ENCODE measurements around the gene BTBD16. TPM values are rescaled to one million over a fixed set of nuclear protein-coding genes. Genes with fewer than 3 reads are reported as not detected.

Gene BTBD16
- total and polyA plus RNA-seq, 2 of the 4 experiments (the other 2 are of a cell fraction), result not detected

DNA sequence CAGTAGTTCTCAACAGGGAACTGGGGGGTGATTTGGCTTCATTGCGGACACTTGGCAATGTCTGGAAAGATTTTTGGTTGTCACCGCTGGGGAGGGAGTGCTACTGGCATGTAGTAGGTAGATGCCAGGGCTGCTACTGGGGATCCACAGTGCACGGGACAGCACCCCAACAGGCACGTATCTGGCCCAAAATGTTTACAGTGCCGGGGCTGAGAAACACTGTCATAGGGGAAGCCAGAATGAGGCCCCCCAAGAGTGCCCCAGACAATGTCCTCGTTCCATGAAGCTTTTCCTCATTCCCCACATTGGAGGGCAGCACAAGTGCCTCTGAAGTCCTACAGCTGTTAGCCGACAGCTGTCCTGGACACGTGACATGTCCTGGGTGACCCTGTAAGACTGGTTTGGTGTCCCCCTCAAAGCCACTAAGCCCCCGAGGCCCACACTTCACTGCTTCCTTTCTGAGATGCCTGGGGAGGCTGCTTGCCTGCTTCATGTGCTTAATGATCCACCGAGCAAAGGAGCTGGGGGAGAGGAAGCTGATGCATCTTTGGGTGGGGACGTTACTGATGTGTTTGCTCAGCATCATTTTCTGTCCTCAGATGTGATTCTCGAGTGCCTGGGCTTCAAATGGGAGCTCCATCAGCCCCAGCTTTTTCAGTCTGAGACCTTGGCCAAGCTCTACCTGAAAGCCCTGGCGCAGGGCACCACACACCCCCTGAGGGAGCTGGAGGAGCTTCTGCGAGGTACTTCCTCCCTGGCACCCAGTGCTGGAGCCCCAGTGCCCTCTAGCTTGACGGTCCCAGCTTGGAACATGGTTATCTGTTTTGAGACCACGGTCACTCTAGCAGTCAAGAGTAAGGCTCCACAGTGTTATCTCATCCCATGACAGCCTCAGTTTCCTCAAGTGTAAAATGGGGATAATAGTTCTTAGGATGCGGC, 14.7 kb downstream of the BTBD16 start:
- H2AFZ ChIP-seq (replicated peaks; ENCODE audit: low read length, poor library complexity), result no peak overlapping the region
- H3K27ac ChIP-seq (ENCODE audit: insufficient read depth, low read length), result no peak overlapping the region
- H2BK5ac ChIP-seq (ENCODE audit: low read depth, low read length, poor library complexity, severe bottlenecking), result no peak overlapping the region
- H3K4me1 ChIP-seq (ENCODE audit: control insufficient read depth, insufficient read depth, low read length), result peaks cover 16% of the 10 kb centered on the region
- ATAC-seq (ENCODE audit: low read depth) (no peak), DNase-seq (no peak)
- no peak overlapping the region for H3K4ac ChIP-seq (ENCODE audit: low read depth, low read length)
- no TSS peak for BruUV-seq (replicated peaks)
- no peaks in the 10 kb centered on the region for H3K36me3 ChIP-seq (ENCODE audit: control insufficient read depth, insufficient read depth, low read length)
- H3K9me1 ChIP-seq (ENCODE audit: insufficient read depth, low read length), result peaks cover 10% of the 10 kb centered on the region; the same call in 1 of the 2 replicates
- intact Hi-C loops (cut with micrococcal nuclease), result no loop called here
- H2BK120ac ChIP-seq (ENCODE audit: low read depth, low read length), result no peak overlapping the region
- no peak overlapping the region for H4K5ac ChIP-seq (ENCODE audit: low read depth, low read length)
- H2BK15ac ChIP-seq (ENCODE audit: low read depth, low read length), result no peak overlapping the region
- no peak overlapping the region for H3K4me3 ChIP-seq (ENCODE audit: insufficient read depth, low read depth, low read length)
- H2BK20ac ChIP-seq (ENCODE audit: low read depth, low read length), result no peak overlapping the region
- no peak overlapping the region for H2AK9ac ChIP-seq (replicated peaks; ENCODE audit: low read depth, low read length, poor library complexity)
- ChIA-PET CTCF (interaction anchor here (0.9 to 1.2 kb wide), 3 partner anchors 13 to 18 kb away, joined by 3 to 5 read pairs (median 4); no protein-coding TSS in a partner anchor), POLR2A (ENCODE audit: unreplicated experiment) (no interaction called here)
- H2AK5ac ChIP-seq (ENCODE audit: low read depth, low read length), result peak overlapping the region; percentile 4; the same call in 1 of the 2 replicates
- H4K91ac ChIP-seq (ENCODE audit: insufficient read depth, low read depth, low read length), result no peak overlapping the region
- no peaks in the 10 kb centered on the region for H3K9me3 ChIP-seq (ENCODE audit: control insufficient read depth, insufficient read depth, low read length)
- WGBS, 2 experiments (ENCODE audit: extremely low coverage in 2 of 2, insufficient read length in 1 of 2), result 30% methylated on average over 5 of the region's 17 CpGs; no CpG with 5 or more reads in 1 of the 2 experiments
- no peak overlapping the region for H3K18ac ChIP-seq (ENCODE audit: low read depth, low read length)
- no peaks in the 10 kb centered on the region for H3K79me1 ChIP-seq (ENCODE audit: low read depth in 1 of 2, low read length in 2 of 2)
- no peak overlapping the region for H3K9ac ChIP-seq (ENCODE audit: low read depth, low read length)
- in situ Hi-C loops (cut with MboI; ENCODE audit: low sequenced_read_pairs), result no loop called here
- no peaks in the 10 kb centered on the region for H3K27me3 ChIP-seq (ENCODE audit: control insufficient read depth, insufficient read depth, low read length)
- H3K56ac ChIP-seq (ENCODE audit: extremely low read depth, insufficient read depth, low read length), result no peak overlapping the region
- H4K20me1 ChIP-seq (ENCODE audit: insufficient read depth, low read length), result no peaks in the 10 kb centered on the region
- dilution Hi-C loops (cut with HindIII; ENCODE audit: low sequenced_read_pairs, unreplicated experiment), result no loop called here
- no peak overlapping the region for H3K23ac ChIP-seq (ENCODE audit: low read depth, low read length)
- H4K8ac ChIP-seq (ENCODE audit: low read depth in 2 of 2, low read length in 2 of 2), result no peak overlapping the region; a peak in 1 of 4 replicates
- H3K14ac ChIP-seq (replicated peaks; ENCODE audit: low read depth, low read length), result no peak overlapping the region
- H3K4me2 ChIP-seq (ENCODE audit: low read depth, low read length), result no peak overlapping the region
- TF ChIP-seq MAFK (IDR thresholded peaks at IDR 0.05; ENCODE audit: low read depth, low read length) (no peak), SMC3 (IDR thresholded peaks at IDR 0.05; ENCODE audit: low read depth, low read length) (no peak), CEBPB (IDR thresholded peaks at IDR 0.05; ENCODE audit: low read depth, low read length) (no peak), CHD1 (IDR thresholded peaks at IDR 0.05; ENCODE audit: low read depth, low read length) (no peak), MAZ (IDR thresholded peaks at IDR 0.05; ENCODE audit: borderline replicate concordance, low read depth, low read length) (no peak), RFX5 (IDR thresholded peaks at IDR 0.05; ENCODE audit: low read depth, low read length) (no peak), RAD21 (IDR thresholded peaks at IDR 0.05; ENCODE audit: low read length) (no peak), BHLHE40 (IDR thresholded peaks at IDR 0.05; ENCODE audit: low read depth, low read length) (no peak), MXI1 (IDR thresholded peaks at IDR 0.05; ENCODE audit: borderline replicate concordance, low read depth, low read length) (no peak), FOS (IDR thresholded peaks at IDR 0.05; ENCODE audit: low read depth, low read length) (no peak), NFE2L2 (IDR thresholded peaks at IDR 0.05; ENCODE audit: low read depth, low read length) (no peak)
- TF ChIP-seq, protein P1, sequence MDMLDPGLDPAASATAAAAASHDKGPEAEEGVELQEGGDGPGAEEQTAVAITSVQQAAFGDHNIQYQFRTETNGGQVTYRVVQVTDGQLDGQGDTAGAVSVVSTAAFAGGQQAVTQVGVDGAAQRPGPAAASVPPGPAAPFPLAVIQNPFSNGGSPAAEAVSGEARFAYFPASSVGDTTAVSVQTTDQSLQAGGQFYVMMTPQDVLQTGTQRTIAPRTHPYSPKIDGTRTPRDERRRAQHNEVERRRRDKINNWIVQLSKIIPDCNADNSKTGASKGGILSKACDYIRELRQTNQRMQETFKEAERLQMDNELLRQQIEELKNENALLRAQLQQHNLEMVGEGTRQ (IDR thresholded peaks at IDR 0.05; ENCODE audit: low read depth, low read length), result no peak
- TF ChIP-seq, protein P2, sequence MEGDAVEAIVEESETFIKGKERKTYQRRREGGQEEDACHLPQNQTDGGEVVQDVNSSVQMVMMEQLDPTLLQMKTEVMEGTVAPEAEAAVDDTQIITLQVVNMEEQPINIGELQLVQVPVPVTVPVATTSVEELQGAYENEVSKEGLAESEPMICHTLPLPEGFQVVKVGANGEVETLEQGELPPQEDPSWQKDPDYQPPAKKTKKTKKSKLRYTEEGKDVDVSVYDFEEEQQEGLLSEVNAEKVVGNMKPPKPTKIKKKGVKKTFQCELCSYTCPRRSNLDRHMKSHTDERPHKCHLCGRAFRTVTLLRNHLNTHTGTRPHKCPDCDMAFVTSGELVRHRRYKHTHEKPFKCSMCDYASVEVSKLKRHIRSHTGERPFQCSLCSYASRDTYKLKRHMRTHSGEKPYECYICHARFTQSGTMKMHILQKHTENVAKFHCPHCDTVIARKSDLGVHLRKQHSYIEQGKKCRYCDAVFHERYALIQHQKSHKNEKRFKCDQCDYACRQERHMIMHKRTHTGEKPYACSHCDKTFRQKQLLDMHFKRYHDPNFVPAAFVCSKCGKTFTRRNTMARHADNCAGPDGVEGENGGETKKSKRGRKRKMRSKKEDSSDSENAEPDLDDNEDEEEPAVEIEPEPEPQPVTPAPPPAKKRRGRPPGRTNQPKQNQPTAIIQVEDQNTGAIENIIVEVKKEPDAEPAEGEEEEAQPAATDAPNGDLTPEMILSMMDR (conservative IDR thresholded peaks at IDR 0.05; ENCODE audit: low read depth, low read length), result no peak
- TF ChIP-seq, protein P3, sequence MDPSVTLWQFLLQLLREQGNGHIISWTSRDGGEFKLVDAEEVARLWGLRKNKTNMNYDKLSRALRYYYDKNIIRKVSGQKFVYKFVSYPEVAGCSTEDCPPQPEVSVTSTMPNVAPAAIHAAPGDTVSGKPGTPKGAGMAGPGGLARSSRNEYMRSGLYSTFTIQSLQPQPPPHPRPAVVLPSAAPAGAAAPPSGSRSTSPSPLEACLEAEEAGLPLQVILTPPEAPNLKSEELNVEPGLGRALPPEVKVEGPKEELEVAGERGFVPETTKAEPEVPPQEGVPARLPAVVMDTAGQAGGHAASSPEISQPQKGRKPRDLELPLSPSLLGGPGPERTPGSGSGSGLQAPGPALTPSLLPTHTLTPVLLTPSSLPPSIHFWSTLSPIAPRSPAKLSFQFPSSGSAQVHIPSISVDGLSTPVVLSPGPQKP (IDR thresholded peaks at IDR 0.05; ENCODE audit: borderline replicate concordance, low read depth, low read length), result no peak

All from IMR-90 (cell line).